Cardiac muscle cell (in vitro differentiated cells and primary cell): Measurements from ENCODE around the gene NR3C2. TPM values are rescaled to one million over a fixed set of nuclear protein-coding genes. Genes with fewer than 3 reads are reported as not detected.

ENCODE experiments used
- DNase-seq, 2 donors: peaks; one replicate each; pipeline versions ENCODE4 v3.0.0 to v3.0.0-alpha.2; 2010 to 2017; ENCODE audit warnings: low read depth in 1 of 2, low spot score in 1 of 2
- H3K27ac ChIP-seq: fragments of 200-600 bp; sonication (generic); 2 replicates; pipeline ENCODE4 v1.5.1; 2016
- H3K27me3 ChIP-seq: fragments of 200-600 bp; sonication (generic); 2 replicates; pipeline ENCODE4 v1.6.0; 2016; ENCODE audit warnings: control low read depth
- H3K36me3 ChIP-seq: fragments of 200-600 bp; sonication (generic); 2 replicates; pipeline ENCODE4 v1.5.1; 2016; ENCODE audit warnings: control low read depth
- H3K4me1 ChIP-seq: fragments of 200-600 bp; sonication (generic); 2 replicates; pipeline ENCODE4 v1.8.1; 2017; ENCODE audit warnings: low read depth, mild to moderate bottlenecking, mixed run types
- H3K4me3 ChIP-seq: fragments of 200-600 bp; sonication (generic); 2 replicates; pipeline ENCODE4 v1.5.1; 2016; ENCODE audit warnings: mild to moderate bottlenecking
- H3K9me3 ChIP-seq: fragments of 200-600 bp; sonication (generic); 2 replicates; pipeline ENCODE4 v1.5.1; 2017; ENCODE audit warnings: low read depth, mild to moderate bottlenecking, control low read depth
- polyA plus RNA-seq: library from polyadenylated mRNA; unstranded; fragments of >200 nt; fragmentation: Nextera tagmentation; extraction: Ambion mirVana; gene quantifications from 2 replicates; pipeline ENCODE4 v1.2.1, GENCODE V29; 2016
- total RNA-seq: library from RNA; depleted of rRNA; stranded (reverse); fragments of >200 nt; gene quantifications from 2 replicates; pipeline ENCODE4 v1.2.3, GENCODE V29; 2016
- TF ChIP-seq, protein P1 (sequence below): IDR thresholded peaks from 2 replicates; pipeline ENCODE4 v1.5.1; 2012; ENCODE audit warnings: low read depth, mild to moderate bottlenecking, low read length

NR3C2 gene
- total and polyA plus RNA-seq, 2 experiments from 2014 or later, result 0.43 to 2.5 TPM

DNA sequence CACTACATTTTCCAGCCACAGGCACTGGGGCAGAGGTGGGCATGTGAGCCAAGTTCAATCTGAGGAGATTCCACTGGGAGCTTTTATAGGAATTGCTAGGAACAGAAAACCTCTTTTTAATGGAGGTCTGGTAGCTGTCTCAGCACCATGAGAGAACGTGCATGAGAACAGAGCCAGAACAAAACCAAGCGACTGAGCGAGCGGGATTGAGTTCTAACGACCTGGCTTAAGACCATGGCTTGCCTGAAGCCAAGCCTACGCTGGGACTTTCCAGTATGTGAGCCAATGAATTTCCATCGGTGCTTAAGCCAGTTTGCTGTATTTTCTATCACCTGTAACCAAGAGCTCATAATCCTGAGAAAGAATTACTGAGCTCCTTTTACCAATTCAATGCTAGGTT, 183.7 kb downstream of the NR3C2 start:
- Histone ChIP-seq H3K36me3 (no peaks in the 10 kb centered on the region), H3K4me1 (no peaks in the 10 kb centered on the region), H3K9me3 (no peaks in the 10 kb centered on the region), H3K4me3 (no peak overlapping the region), H3K27me3 (no peaks in the 10 kb centered on the region), H3K27ac (no peak overlapping the region)
- TF ChIP-seq, protein P1, sequence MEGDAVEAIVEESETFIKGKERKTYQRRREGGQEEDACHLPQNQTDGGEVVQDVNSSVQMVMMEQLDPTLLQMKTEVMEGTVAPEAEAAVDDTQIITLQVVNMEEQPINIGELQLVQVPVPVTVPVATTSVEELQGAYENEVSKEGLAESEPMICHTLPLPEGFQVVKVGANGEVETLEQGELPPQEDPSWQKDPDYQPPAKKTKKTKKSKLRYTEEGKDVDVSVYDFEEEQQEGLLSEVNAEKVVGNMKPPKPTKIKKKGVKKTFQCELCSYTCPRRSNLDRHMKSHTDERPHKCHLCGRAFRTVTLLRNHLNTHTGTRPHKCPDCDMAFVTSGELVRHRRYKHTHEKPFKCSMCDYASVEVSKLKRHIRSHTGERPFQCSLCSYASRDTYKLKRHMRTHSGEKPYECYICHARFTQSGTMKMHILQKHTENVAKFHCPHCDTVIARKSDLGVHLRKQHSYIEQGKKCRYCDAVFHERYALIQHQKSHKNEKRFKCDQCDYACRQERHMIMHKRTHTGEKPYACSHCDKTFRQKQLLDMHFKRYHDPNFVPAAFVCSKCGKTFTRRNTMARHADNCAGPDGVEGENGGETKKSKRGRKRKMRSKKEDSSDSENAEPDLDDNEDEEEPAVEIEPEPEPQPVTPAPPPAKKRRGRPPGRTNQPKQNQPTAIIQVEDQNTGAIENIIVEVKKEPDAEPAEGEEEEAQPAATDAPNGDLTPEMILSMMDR, result no peak
- DNase-seq, result no peak

DNA sequence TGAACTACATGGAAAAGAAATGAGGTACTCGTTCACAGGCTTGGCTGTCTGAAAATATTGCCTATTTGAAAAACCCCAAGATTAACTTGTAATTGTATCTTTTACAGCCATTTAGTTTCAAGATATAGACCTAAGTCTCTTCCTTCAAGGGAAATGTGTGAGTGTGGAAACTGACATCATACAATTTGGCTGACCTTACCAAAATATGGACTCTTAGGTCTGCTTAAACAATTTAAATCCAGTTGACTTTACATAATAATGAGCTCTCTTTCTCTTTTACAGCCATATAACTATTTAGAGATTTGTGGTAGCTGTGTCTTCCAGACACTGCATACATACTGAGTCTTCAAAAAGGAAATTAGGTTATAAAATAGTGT, 186.9 kb downstream of the NR3C2 start:
- H3K4me1 ChIP-seq, result no peaks in the 10 kb centered on the region
- no peak overlapping the region for H3K4me3 ChIP-seq

DNA sequence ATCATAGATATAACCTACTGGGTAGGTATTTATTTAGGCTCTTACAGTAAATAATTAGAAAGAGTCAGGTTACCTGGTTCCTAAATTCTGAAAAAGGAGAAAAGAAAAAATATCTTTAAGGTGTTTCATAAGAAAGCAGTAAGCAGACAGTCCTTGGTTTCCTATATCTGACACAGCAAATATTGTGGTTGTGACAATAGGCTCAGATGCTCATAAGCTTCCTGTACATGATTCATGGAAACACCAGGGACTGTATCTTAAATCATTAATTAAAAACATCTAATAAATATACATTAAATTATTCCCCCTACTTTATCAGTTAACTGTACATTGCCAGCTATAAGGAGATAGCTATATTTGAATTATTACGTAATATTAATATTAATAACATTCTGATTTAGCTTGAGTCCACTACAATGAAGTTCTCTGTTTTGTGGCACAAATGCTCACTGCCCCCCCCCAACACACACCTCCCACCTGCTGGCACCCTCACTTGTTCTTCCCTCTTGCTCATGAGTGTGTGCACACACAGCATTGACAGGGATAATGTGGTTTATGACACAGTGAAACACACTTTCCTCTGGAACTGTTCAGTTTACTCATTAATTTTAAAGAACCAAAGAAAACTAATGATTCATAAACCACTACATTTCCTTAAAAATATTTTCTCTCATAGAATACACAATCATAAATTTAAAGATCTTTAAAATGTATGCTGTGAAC, 187.4 kb downstream of the NR3C2 start:
- H3K27ac ChIP-seq, result no peak overlapping the region
- TF ChIP-seq, protein P1, result no peak
- no peaks in the 10 kb centered on the region for H3K9me3 ChIP-seq
- DNase-seq, result no peak
- no peak overlapping the region for H3K4me3 ChIP-seq
- no peaks in the 10 kb centered on the region for H3K36me3 ChIP-seq
- no peaks in the 10 kb centered on the region for H3K4me1 ChIP-seq
- H3K27me3 ChIP-seq, result no peaks in the 10 kb centered on the region

More for the DNA sequence above, 186.9 kb downstream of the NR3C2 start:
- TF ChIP-seq, protein P1, result no peak
- Histone ChIP-seq H3K27me3 (no peaks in the 10 kb centered on the region), H3K27ac (no peak overlapping the region), H3K9me3 (no peaks in the 10 kb centered on the region), H3K36me3 (no peaks in the 10 kb centered on the region)
- no peak for DNase-seq

DNA sequence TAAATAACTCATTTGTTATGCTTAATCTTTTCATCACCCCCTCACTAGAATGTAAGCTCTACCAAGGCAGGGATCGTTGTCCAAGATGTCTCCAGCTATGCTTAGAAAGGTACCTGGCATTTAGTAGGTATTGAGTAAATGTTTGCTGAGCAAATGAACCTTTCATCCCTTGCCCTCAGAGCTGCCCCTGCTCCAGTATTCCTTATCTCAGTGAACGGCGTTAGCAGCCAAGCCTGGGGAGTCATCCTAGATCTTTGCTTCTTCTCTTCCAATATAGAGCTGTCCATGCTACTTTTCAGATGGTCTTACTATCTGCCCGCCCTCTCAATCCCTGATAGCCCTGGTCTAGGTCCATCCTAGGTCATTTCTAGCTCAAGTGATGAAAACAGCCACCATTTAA, 188.4 kb downstream of the NR3C2 start:
- no peaks in the 10 kb centered on the region for H3K36me3 ChIP-seq
- H3K4me1 ChIP-seq, result no peaks in the 10 kb centered on the region
- TF ChIP-seq, protein P1, result no peak
- H3K27me3 ChIP-seq, result no peaks in the 10 kb centered on the region
- H3K4me3 ChIP-seq, result no peak overlapping the region
- no peaks in the 10 kb centered on the region for H3K9me3 ChIP-seq
- DNase-seq, result no peak
- no peak overlapping the region for H3K27ac ChIP-seq

DNA sequence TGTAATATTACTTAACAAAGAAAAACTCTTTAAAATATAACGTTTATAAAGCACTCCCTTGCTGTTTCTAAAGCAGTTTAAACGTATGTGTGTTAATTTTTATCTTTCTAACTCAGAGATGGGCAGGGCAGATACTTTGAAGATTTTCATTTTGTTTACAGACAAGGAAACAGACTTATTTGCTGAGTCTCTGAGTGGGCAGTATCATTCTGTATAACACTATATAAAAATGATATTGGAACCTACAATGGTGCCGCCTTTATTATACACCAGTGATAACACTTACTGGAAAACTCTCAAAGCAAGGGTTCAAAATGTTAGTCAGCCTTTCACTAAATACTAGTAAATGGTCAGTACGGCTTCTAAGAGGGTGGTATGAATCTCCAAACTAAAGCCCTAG, 193.4 kb downstream of the NR3C2 start:
- TF ChIP-seq, protein P1, result no peak
- no peaks in the 10 kb centered on the region for H3K9me3 ChIP-seq
- no peaks in the 10 kb centered on the region for H3K27me3 ChIP-seq
- H3K36me3 ChIP-seq, result no peaks in the 10 kb centered on the region
- no peak overlapping the region for H3K4me3 ChIP-seq
- H3K27ac ChIP-seq, result no peak overlapping the region
- no peaks in the 10 kb centered on the region for H3K4me1 ChIP-seq
- DNase-seq, result no peak
